Left lung (tissue), 10 donors: ENCODE results near the gene HOMER2. TPM values are rescaled to one million over a fixed set of nuclear protein-coding genes. Genes with fewer than 3 reads are reported as not detected.

Experiments
- ATAC-seq: fragments of 200-7000 bp; cut with Tn5 transposase; one replicate; pipeline ENCODE4 v1.9.1; 2020; ENCODE audit warnings: moderate library complexity
- DNase-seq, 4 donors: peaks; one replicate each; pipeline ENCODE4 v3.0.0-alpha.2; 2013 to 2020
- H3K27ac ChIP-seq, 2 donors: fragments of 200-600 bp; sonication (generic) in 1 of 2; one replicate each; pipeline versions ENCODE4 v1.5.0 to v1.8.0; 2020 to 2021
- H3K27me3 ChIP-seq, 2 donors: fragments of 200-600 bp; sonication (generic) in 1 of 2; one replicate each; pipeline versions ENCODE4 v1.5.0 to v1.8.0; 2020 to 2021
- H3K36me3 ChIP-seq, 2 donors: fragments of 200-600 bp; sonication (generic) in 1 of 2; one replicate each; pipeline versions ENCODE4 v1.5.0 to v1.8.0; 2020 to 2021
- H3K4me1 ChIP-seq, 2 donors: fragments of 200-600 bp; one replicate each; pipeline ENCODE4 v1.8.0; 2021
- H3K4me3 ChIP-seq, 2 donors: fragments of 200-600 bp; sonication (generic) in 1 of 2; one replicate each; pipeline versions ENCODE4 v1.5.0 to v1.8.0; 2020 to 2021; ENCODE audit warnings: mild to moderate bottlenecking in 1 of 2
- H3K9me3 ChIP-seq, 2 donors: fragments of 200-600 bp; sonication (generic) in 1 of 2; one replicate each; pipeline versions ENCODE4 v1.5.0 to v1.8.0; 2020 to 2021
- intact Hi-C, 2 donors: fragments of 100-400 bp; cut with DNase I; formaldehyde crosslinking; loops; one replicate each; pipeline versions ENCODE4 v1.11.2 to v1.14.2; 2022
- polyA plus RNA-seq, 6 donors: library from polyadenylated mRNA; unstranded; fragments of 120-200 nt; gene quantifications; one replicate each; pipeline ENCODE4 v1.2.1, GENCODE V29; 2013; ENCODE audit not compliant: insufficient read length in 6 of 6
- total RNA-seq, 2 donors: library from RNA; stranded (reverse); fragmentation: NEBNext Ultra II Directional; extraction: Animal tissue kit (Norgen Biotek cat#: 25700); gene quantifications; one replicate each; pipeline ENCODE4 v1.2.1, GENCODE V29; 2021
- TF ChIP-seq, protein P1 (sequence below), 2 donors: fragments of 200-600 bp; sonication (generic) in 1 of 2; IDR thresholded peaks; one replicate each; pipeline versions ENCODE4 v1.5.0 to v1.8.0; 2021; ENCODE audit warnings: antibody characterized with exemption in 2 of 2
- donor health status: DM: no; HTN: yes; CAD: no.
- donor health status: DM: no; HTN: no; CAD: no.

Gene HOMER2
- total and polyA plus RNA-seq, 8 donors = 17.3 to 22.4 (median 19.0) TPM

DNA sequence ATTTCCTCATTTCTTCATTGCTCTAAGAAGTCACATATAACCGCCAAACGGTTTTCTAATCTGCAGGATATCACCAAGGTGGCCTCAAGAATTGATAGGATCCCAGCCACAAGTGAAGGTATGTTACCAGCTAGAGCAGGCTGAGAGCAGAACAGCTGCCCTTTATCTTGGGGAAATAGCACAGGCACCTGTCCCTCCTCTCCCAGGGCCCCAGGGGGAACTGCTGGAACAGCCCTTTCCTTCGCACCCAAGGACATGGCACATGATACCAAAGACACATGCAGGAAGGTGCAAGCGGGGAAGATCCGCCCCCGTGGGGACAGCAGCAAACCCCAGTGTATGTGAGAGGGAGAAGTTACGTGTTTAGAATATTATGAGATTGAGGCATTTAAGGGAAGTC is 35.3 kb downstream of the HOMER2 start:
- Histone ChIP-seq H3K27ac (no peak overlapping the region), H3K4me3 (no peak overlapping the region), H3K27me3 (no peaks in the 10 kb centered on the region), H3K9me3 (no peaks in the 10 kb centered on the region), H3K4me1 (no peaks in the 10 kb centered on the region), H3K36me3 (no peaks in the 10 kb centered on the region)
- intact Hi-C loops = no loop called here
- ATAC-seq (no peak), DNase-seq (no peak)
- TF ChIP-seq, protein P1, sequence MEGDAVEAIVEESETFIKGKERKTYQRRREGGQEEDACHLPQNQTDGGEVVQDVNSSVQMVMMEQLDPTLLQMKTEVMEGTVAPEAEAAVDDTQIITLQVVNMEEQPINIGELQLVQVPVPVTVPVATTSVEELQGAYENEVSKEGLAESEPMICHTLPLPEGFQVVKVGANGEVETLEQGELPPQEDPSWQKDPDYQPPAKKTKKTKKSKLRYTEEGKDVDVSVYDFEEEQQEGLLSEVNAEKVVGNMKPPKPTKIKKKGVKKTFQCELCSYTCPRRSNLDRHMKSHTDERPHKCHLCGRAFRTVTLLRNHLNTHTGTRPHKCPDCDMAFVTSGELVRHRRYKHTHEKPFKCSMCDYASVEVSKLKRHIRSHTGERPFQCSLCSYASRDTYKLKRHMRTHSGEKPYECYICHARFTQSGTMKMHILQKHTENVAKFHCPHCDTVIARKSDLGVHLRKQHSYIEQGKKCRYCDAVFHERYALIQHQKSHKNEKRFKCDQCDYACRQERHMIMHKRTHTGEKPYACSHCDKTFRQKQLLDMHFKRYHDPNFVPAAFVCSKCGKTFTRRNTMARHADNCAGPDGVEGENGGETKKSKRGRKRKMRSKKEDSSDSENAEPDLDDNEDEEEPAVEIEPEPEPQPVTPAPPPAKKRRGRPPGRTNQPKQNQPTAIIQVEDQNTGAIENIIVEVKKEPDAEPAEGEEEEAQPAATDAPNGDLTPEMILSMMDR (IDR thresholded peaks at IDR 0.05) = no peak

DNA sequence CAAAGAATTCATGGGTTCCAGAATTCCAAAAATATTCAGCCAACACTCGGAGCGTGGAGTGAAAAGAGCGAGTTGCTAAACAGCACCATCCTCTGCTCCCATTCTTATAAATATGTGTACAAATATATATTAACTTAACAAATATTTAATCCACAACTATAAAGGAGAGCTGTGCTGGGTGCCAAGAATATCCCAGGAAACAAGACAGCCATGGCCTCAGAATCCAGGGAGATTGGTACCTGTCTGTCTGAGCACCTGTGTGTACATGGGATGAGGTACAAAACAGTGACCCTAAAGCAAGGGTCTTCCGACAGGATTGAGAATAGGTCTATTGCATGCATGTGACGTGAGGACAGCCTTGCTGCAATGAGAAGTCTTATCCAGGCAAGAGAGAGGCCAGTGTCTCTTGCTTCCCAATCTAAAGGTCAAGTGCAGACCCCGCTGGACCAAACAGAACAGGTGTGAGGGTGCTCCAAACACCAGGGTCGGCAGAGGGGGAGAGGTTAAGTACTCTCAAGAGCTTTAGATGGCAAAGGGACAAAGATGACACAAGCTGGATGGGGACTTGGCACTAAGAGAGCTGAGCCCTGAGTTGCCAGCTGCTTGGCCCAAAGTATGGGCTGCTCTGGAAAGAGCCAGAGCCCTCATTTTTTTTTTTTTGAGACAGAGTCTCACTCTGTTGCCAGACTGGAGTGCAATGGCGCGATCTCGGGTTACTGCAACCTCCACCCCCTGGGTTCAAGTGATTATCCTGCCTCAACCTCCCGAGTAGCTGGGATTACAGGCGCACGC is 36.2 kb downstream of the HOMER2 start:
- intact Hi-C loops = no loop called here
- TF ChIP-seq, protein P1 (IDR thresholded peaks at IDR 0.05) = no peak
- no peak for DNase-seq
- Histone ChIP-seq H3K9me3 (no peaks in the 10 kb centered on the region), H3K36me3 (no peaks in the 10 kb centered on the region), H3K4me3 (no peak overlapping the region), H3K27ac (no peak overlapping the region), H3K4me1 (no peaks in the 10 kb centered on the region), H3K27me3 (no peaks in the 10 kb centered on the region)
- no peak for ATAC-seq

DNA sequence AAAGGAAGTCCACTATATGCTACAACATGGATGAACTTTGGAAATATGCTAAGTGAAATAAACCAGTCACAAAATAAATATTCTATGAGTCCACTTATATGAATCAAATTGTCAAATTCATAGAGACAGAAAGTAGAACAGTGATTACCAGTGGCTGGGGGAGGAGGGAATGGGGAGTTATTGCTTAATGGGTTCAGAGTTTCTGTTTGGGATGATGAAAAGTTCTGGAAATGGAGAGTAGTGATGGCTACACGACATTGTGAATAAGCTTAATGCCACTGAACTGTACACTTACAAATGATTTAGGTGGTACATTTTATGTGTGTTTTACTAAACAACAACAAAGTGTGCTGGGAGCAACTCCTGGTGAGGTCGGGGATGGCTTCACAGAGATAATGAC is 38.1 kb downstream of the HOMER2 start:
- intact Hi-C loops = no loop called here
- TF ChIP-seq, protein P1 (IDR thresholded peaks at IDR 0.05) = no peak
- Histone ChIP-seq H3K4me3 (no peak overlapping the region), H3K4me1 (no peaks in the 10 kb centered on the region), H3K27me3 (no peaks in the 10 kb centered on the region), H3K36me3 (no peaks in the 10 kb centered on the region), H3K9me3 (peaks cover 0 to 4% of the 10 kb centered on the region in 2 donors), H3K27ac (no peak overlapping the region)
- no peak for ATAC-seq
- DNase-seq = no peak

DNA sequence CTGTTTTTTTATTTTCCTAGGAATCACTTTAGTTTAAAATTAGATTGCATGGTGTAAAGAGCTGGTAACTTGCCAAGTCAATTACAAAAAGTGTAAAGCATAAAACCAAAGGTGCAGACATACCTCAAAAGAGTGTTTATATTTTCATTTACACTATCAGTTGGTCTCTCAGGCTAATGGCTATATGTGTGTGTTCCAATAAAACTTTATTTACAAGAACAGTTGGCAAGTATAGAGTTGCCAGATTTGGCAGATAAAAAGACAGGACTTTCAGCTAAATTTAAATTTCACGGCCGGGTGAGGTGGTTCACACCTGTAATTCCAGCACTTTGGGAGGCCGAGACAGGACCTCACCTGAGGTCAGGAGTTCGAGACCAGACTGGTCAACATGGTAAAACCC is 41.1 kb downstream of the HOMER2 start:
- DNase-seq (no peak), ATAC-seq (no peak)
- Histone ChIP-seq H3K4me1 (no peaks in the 10 kb centered on the region), H3K4me3 (no peak overlapping the region), H3K9me3 (peaks cover 0 to 17% of the 10 kb centered on the region in 2 donors), H3K27me3 (no peaks in the 10 kb centered on the region), H3K36me3 (no peaks in the 10 kb centered on the region), H3K27ac (no peak overlapping the region)
- TF ChIP-seq, protein P1 (IDR thresholded peaks at IDR 0.05) = no peak
- intact Hi-C loops = no loop called here

DNA sequence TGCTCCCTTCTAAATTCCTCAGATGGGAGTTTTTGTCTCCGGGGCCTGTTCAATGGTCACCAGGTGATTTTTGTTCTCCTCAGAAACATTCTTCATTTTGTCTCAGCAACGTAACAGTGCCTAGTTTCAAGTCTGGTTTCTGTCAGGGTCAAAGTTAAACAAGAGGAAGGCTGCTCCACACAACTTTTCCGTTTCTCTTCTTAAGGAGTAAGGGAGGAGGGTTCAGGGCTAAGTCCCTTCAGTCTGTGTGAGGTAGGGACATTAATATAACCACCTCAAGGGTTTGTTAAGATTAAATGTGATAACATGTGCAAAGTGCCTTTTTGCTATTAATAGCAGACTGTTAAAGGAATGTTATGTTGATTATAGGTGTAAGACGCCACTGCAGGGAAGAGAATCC is 41.8 kb downstream of the HOMER2 start:
- intact Hi-C loops = no loop called here
- DNase-seq (no peak), ATAC-seq (no peak)
- Histone ChIP-seq H3K27ac (no peak overlapping the region), H3K36me3 (no peaks in the 10 kb centered on the region), H3K4me3 (no peak overlapping the region), H3K4me1 (no peaks in the 10 kb centered on the region), H3K27me3 (no peaks in the 10 kb centered on the region), H3K9me3 (peaks cover 0 to 17% of the 10 kb centered on the region in 2 donors)
- TF ChIP-seq, protein P1 (IDR thresholded peaks at IDR 0.05) = no peak
